Panc1 (cell line): ENCODE measurements around the gene DENND1C. TPM values are rescaled to one million over a fixed set of nuclear protein-coding genes. Genes with fewer than 3 reads are reported as not detected.

ENCODE experiments used
- ATAC-seq: fragments of 200-7000 bp; cut with Tn5 transposase; 2 replicates; pipeline ENCODE4 v1.9.1; 2020; ENCODE audit warnings: mild to moderate bottlenecking, moderate library complexity
- BruUV-seq: library from RNA; stranded (reverse); fragments of 400-500 nt; replicated peaks from 2 replicates; lab custom pipeline; 2021; lab: Mats Ljungman, UMichigan
- CTCF ChIA-PET: fragments of 300-600 bp; sonication (Branson Sonifier 250); formaldehyde crosslinking; loops from one replicate; lab custom pipeline; 2022; ENCODE audit warnings: antibody characterized with exemption; lab: Charles Lee
- POLR2A ChIA-PET: fragments of 300-600 bp; sonication (Branson Sonifier 250); formaldehyde crosslinking; loops from one replicate; lab custom pipeline; 2022; ENCODE audit warnings: antibody characterized with exemption; lab: Charles Lee
- DNase-seq: peaks from one replicate; pipeline ENCODE4 v3.0.0-alpha.2; 2010; ENCODE audit warnings: low read depth, low spot score
- H3K27ac ChIP-seq: 2 replicates; pipeline ENCODE4 v1.5.1; 2011; ENCODE audit warnings: mild to moderate bottlenecking, low read length, inconsistent platforms
- H3K27me3 ChIP-seq: fragments of 200-500 bp; sonication (Bioruptor generic); 2 replicates; pipeline ENCODE4 v1.6.0; 2014; ENCODE audit warnings: low read length, inconsistent platforms; ENCODE audit not compliant: control insufficient read depth, insufficient read depth
- H3K36me3 ChIP-seq: fragments of 200-500 bp; sonication (Bioruptor generic); 2 replicates; pipeline ENCODE4 v1.5.1; 2014; ENCODE audit warnings: inconsistent platforms, mild to moderate bottlenecking, low read length, moderate library complexity; ENCODE audit not compliant: control insufficient read depth, insufficient read depth
- H3K4me1 ChIP-seq: 2 replicates; pipeline ENCODE4 v1.5.1; 2011; ENCODE audit warnings: inconsistent platforms, mild to moderate bottlenecking, low read length, moderate library complexity; ENCODE audit not compliant: control insufficient read depth, insufficient read depth
- H3K4me3 ChIP-seq, 2 experiments: 2 replicates each; pipeline ENCODE4 v1.5.1; 2011 to 2012; ENCODE audit warnings: low read depth in 2 of 2, low read length in 2 of 2, mild to moderate bottlenecking in 2 of 2, inconsistent platforms in 1 of 2, moderate library complexity in 1 of 2
- H3K9me3 ChIP-seq: fragments of 200-500 bp; sonication (Bioruptor generic); 2 replicates; pipeline ENCODE4 v1.5.1; 2014; ENCODE audit warnings: low read depth, mild to moderate bottlenecking, inconsistent platforms, low read length, moderate library complexity; ENCODE audit not compliant: control insufficient read depth, insufficient read depth
- CTCF ChIP-seq: fragments of 450-650 bp; IDR thresholded peaks from 2 replicates; pipeline ENCODE4 v1.5.1; 2017; ENCODE audit warnings: mild to moderate bottlenecking
- POLR2AphosphoS5 ChIP-seq: IDR thresholded peaks from 2 replicates; pipeline ENCODE4 v1.6.1; 2012; ENCODE audit warnings: mild to moderate bottlenecking, low read depth, low read length, moderate library complexity
- REST ChIP-seq, 2 experiments: IDR thresholded peaks; 2 replicates each; pipeline ENCODE4 v1.6.1; 2011 to 2012; ENCODE audit warnings: low read depth in 2 of 2, control low read depth in 1 of 2, low read length in 1 of 2, mild to moderate bottlenecking in 1 of 2, moderate library complexity in 1 of 2; ENCODE audit not compliant: insufficient read depth in 1 of 2
- SIN3A ChIP-seq: IDR thresholded peaks from 2 replicates; pipeline ENCODE4 v1.6.1; 2012; ENCODE audit warnings: low read depth, mild to moderate bottlenecking, low read length, moderate library complexity, borderline replicate concordance; ENCODE audit not compliant: insufficient read depth
- TCF7L2 ChIP-seq: IDR thresholded peaks from 2 replicates; pipeline ENCODE4 v1.6.1; 2011; ENCODE audit warnings: mild to moderate bottlenecking, low read depth, low read length, inconsistent platforms
- in situ Hi-C: cut with HindIII; loops from 2 replicates; pipeline ENCODE4 v1.10.0; 2016; ENCODE audit warnings: low sequenced_read_pairs, low pct_unique_long_range_greater_than_20kb
- intact Hi-C: fragments of 100-400 bp; cut with micrococcal nuclease; formaldehyde crosslinking; loops from one replicate; pipeline ENCODE4 v1.10.0; 2022; ENCODE audit not compliant: unreplicated experiment
- total RNA-seq: library from RNA; stranded (reverse); gene quantifications from one replicate; pipeline ENCODE4 v1.2.1, GENCODE V29; 2021; ENCODE audit not compliant: unreplicated experiment

Gene DENND1C
- total RNA-seq, 1 experiment from 2014 or later: 0.39 TPM

- H3K9me3 ChIP-seq: no peaks in the 10 kb centered on the region
- TF ChIP-seq POLR2AphosphoS5 (no peak), SIN3A (no peak), REST (IDR thresholded peaks at IDR 0.05; ENCODE audit: insufficient read depth in 1 of 2, low read depth in 2 of 2, low read length in 1 of 2) (no peak), CTCF (no peak), TCF7L2 (no peak)
- DNase-seq (no peak), ATAC-seq (no peak)
- H3K36me3 ChIP-seq: peaks cover 10% of the 10 kb centered on the region
- no peak overlapping the region for H3K4me3 ChIP-seq
- intact Hi-C loops (no loop called here), in situ Hi-C loops (no loop called here)
- no peaks in the 10 kb centered on the region for H3K27me3 ChIP-seq
- peaks cover 5% of the 10 kb centered on the region for H3K4me1 ChIP-seq
- ChIA-PET POLR2A (no interaction called here), CTCF (no interaction called here)
- no peak overlapping the region for H3K27ac ChIP-seq
- BruUV-seq: no TSS peak
Observed at GRCh38 chr19:6418562-6418932, 63.0 kb downstream of the DENND1C start.

GRCh38 chr19:6417713-6418561, 63.6 kb downstream of the DENND1C start:
- H3K36me3 ChIP-seq: peaks cover 10% of the 10 kb centered on the region
- no TSS peak for BruUV-seq
- no peak overlapping the region for H3K27ac ChIP-seq
- ATAC-seq: peak; percentile 72
- in situ Hi-C loops (no loop called here), intact Hi-C loops (no loop called here)
- H3K4me1 ChIP-seq: peaks cover 5% of the 10 kb centered on the region
- CTCF ChIA-PET: interaction anchor here (0.7 kb wide), 2 partner anchors 42 to 105 kb away, joined by 3 read pairs; partner anchors contain the start of gene SLC25A23
- H3K4me3 ChIP-seq: no peak overlapping the region
- peak; percentile 74; the same call in 1 of the 2 replicates for TF ChIP-seq CTCF
- no peak for TF ChIP-seq POLR2AphosphoS5
- DNase-seq: no peak
- H3K9me3 ChIP-seq: no peaks in the 10 kb centered on the region
- H3K27me3 ChIP-seq: no peaks in the 10 kb centered on the region
- POLR2A ChIA-PET: interaction anchor here (0.5 kb wide), 1 partner anchor 34 kb away, joined by 3 read pairs; no protein-coding TSS in a partner anchor

Other genes with a start within 250 kb of the DENND1C start
- 58.3 TPM for gene MLLT1, start 201.8 kb downstream of the DENND1C start, total RNA-seq
- gene ACER1, start 148.2 kb downstream of the DENND1C start, total RNA-seq: not detected
- gene CLPP, start 120.3 kb downstream of the DENND1C start, total RNA-seq: 80.0 TPM
- gene ALKBH7, start 109.0 kb downstream of the DENND1C start, total RNA-seq: 65.0 TPM
- gene PSPN, start 105.9 kb downstream of the DENND1C start, total RNA-seq: 1.6 TPM
- 61.1 TPM for gene GTF2F1, start 88.6 kb downstream of the DENND1C start, total RNA-seq
- 333 TPM for gene KHSRP, start 57.0 kb downstream of the DENND1C start, total RNA-seq
- gene SLC25A41, start 48.0 kb downstream of the DENND1C start, total RNA-seq: 0.21 TPM
- gene SLC25A23, start 22.0 kb downstream of the DENND1C start, total RNA-seq: 18.7 TPM
- gene CRB3, start 17.5 kb downstream of the DENND1C start, total RNA-seq: 0.21 TPM
- gene TUBB4A, start 20.5 kb upstream of the DENND1C start, total RNA-seq: 4.4 TPM
- gene TNFSF9, start 49.2 kb upstream of the DENND1C start, total RNA-seq: 2.9 TPM
- 45.4 TPM for gene CD70, start 109.4 kb upstream of the DENND1C start, total RNA-seq
- 0.18 TPM for gene TNFSF14, start 188.4 kb upstream of the DENND1C start, total RNA-seq
- 5.0 TPM for gene C3, start 238.9 kb upstream of the DENND1C start, total RNA-seq